K562 (cell line): ENCODE results near the gene PRKAR1A. TPM values are rescaled to one million over a fixed set of nuclear protein-coding genes. Genes with fewer than 3 reads are reported as not detected.

Source experiments
- ATAC-seq: fragments of 200-7000 bp; cut with Tn5 transposase; 3 replicates; pipeline ENCODE4 v1.9.1; 2020; ENCODE audit warnings: moderate library complexity
- BruUV-seq: library from RNA; stranded (reverse); fragments of 400-500 nt; replicated peaks from 2 replicates; lab custom pipeline; 2021; lab: Mats Ljungman, UMichigan
- CTCF ChIA-PET: fragments of 300-600 bp; formaldehyde crosslinking; extraction: SDS; loops from one replicate; lab custom pipeline; 2021; ENCODE audit warnings: low intra/inter-chr PET ratio; lab: Yijun Ruan, JAX
- POLR2A ChIA-PET: fragments of 300-600, 350-650 bp; sonication (Branson Sonifier 250); formaldehyde crosslinking; extraction: SDS; loops from one replicate; lab custom pipeline; 2021; ENCODE audit warnings: antibody characterized with exemption, inconsistent platforms; lab: Yijun Ruan, JAX
- DNase-seq, 4 experiments: peaks; one replicate each; pipeline versions ENCODE4 v3.0.0 to v3.0.0-alpha.2; 2011 to 2018; ENCODE audit warnings: low spot score in 3 of 4, mixed read lengths in 3 of 4; ENCODE audit errors: extremely low read depth in 1 of 4
- FAIRE-seq: peaks from 2 replicates; lab custom pipeline; 2011; peaks lifted over from hg19 to GRCh38; lab: Jason Lieb, UNC
- H2AFZ ChIP-seq: 2 replicates; pipeline ENCODE4 v1.6.0; 2011; ENCODE audit warnings: low read depth, low read length, control low read depth, inconsistent platforms
- H3K27ac ChIP-seq: fragments of 200-600 bp; 3 replicates; pipeline ENCODE4 v1.8.0; 2011; ENCODE audit warnings: low read depth, mild to moderate bottlenecking, control low read depth, inconsistent platforms, low read length, moderate library complexity, mixed read lengths; ENCODE audit errors: extremely low read depth
- H3K27me3 ChIP-seq, 2 experiments: fragments of 300-600 bp in 1 of 2; 2 replicates in 1 of 2; 3 replicates in 1 of 2; pipeline versions ENCODE4 v1.6.0 to v1.8.0; 2011; ENCODE audit warnings: inconsistent platforms in 2 of 2, low read length in 2 of 2, mild to moderate bottlenecking in 1 of 2, mixed read lengths in 1 of 2, moderate library complexity in 1 of 2; ENCODE audit not compliant: control insufficient read depth in 2 of 2, insufficient read depth in 2 of 2
- H3K36me3 ChIP-seq: fragments of 300-600 bp; 3 replicates; pipeline ENCODE4 v1.8.0; 2011; ENCODE audit warnings: mild to moderate bottlenecking, low read length, inconsistent platforms; ENCODE audit not compliant: control insufficient read depth, insufficient read depth
- H3K4me1 ChIP-seq, 2 experiments: fragments of 200-600 bp in 1 of 2; replicated peaks in 1 of 2; 2 replicates in 1 of 2; 3 replicates in 1 of 2; pipeline versions ENCODE4 v1.5.1 to v1.8.0; 2011; ENCODE audit warnings: inconsistent platforms in 2 of 2, low read length in 2 of 2, mild to moderate bottlenecking in 1 of 2, mixed read lengths in 1 of 2, moderate library complexity in 1 of 2; ENCODE audit not compliant: control insufficient read depth in 2 of 2, insufficient read depth in 2 of 2
- H3K4me2 ChIP-seq: 2 replicates; pipeline ENCODE4 v1.6.1; 2011; ENCODE audit warnings: low read length, control low read depth, inconsistent platforms, mixed read lengths; ENCODE audit not compliant: insufficient read depth
- H3K4me3 ChIP-seq: fragments of 200-600 bp; sonication (generic), shearing (Covaris generic); 2 replicates; pipeline ENCODE4 v1.5.1; 2016; ENCODE audit warnings: control low read depth, inconsistent platforms
- H3K79me2 ChIP-seq: fragments of 200-600 bp; 3 replicates; pipeline ENCODE4 v1.8.0; 2011; ENCODE audit warnings: low read length, inconsistent platforms; ENCODE audit not compliant: control insufficient read depth, insufficient read depth
- H3K9ac ChIP-seq, 2 experiments: 2 replicates each; pipeline versions ENCODE4 v1.6.0 to v1.6.1; 2011; ENCODE audit warnings: low read depth in 2 of 2, low read length in 2 of 2, control low read depth in 1 of 2, inconsistent platforms in 1 of 2, mild to moderate bottlenecking in 1 of 2, mixed read lengths in 1 of 2; ENCODE audit not compliant: insufficient read depth in 1 of 2
- H3K9me1 ChIP-seq: one replicate; pipeline ENCODE4 v1.6.0; 2011; ENCODE audit warnings: inconsistent platforms, mild to moderate bottlenecking, low read length, moderate library complexity; ENCODE audit not compliant: control insufficient read depth, insufficient read depth
- H3K9me3 ChIP-seq: replicated peaks from 2 replicates; pipeline ENCODE4 v1.5.1; 2011; ENCODE audit warnings: low read depth, low read length, inconsistent platforms; ENCODE audit not compliant: control insufficient read depth, insufficient read depth
- H4K20me1 ChIP-seq: replicated peaks from 2 replicates; pipeline ENCODE4 v1.6.1; 2011; ENCODE audit warnings: low read length, inconsistent platforms, mixed read lengths; ENCODE audit not compliant: control insufficient read depth, insufficient read depth
- DPF2 ChIP-seq: fragments of 450-650 bp; IDR thresholded peaks from 2 replicates; pipeline ENCODE4 v1.6.1; 2016
- ESRRA ChIP-seq: fragments of 450-650 bp; IDR thresholded peaks from 2 replicates; pipeline ENCODE4 v1.6.1; 2014; ENCODE audit warnings: low read depth, mild to moderate bottlenecking, moderate library complexity, borderline replicate concordance
- FUS ChIP-seq: fragments of 200-400 bp; formaldehyde crosslinking; optimal IDR thresholded peaks from 2 replicates; pipeline ENCODE3; 2017; ENCODE audit warnings: low read depth, low read length
- HNRNPUL1 ChIP-seq: fragments of 200-400 bp; formaldehyde crosslinking; IDR thresholded peaks from 2 replicates; pipeline ENCODE4 v1.6.1; 2017; ENCODE audit warnings: low read length
- L3MBTL2 ChIP-seq: fragments of 450-650 bp; IDR thresholded peaks from 2 replicates; pipeline ENCODE4 v1.6.1; 2016; ENCODE audit warnings: mild to moderate bottlenecking, moderate library complexity
- SRSF7 ChIP-seq: fragments of 200-400 bp; formaldehyde crosslinking; optimal IDR thresholded peaks from 2 replicates; pipeline ENCODE3; 2017; ENCODE audit warnings: mild to moderate bottlenecking, low read depth, low read length
- ZNF766 ChIP-seq: fragments of 200-800 bp; sonication (Bioruptor generic); conservative IDR thresholded peaks from 2 replicates; pipeline ENCODE4 v1.6.1; 2016; ENCODE audit warnings: missing genetic modification characterization, missing compliant biosample characterization
- ZNF77 ChIP-seq: fragments of 250-450 bp; sonication (Bioruptor Pico); IDR thresholded peaks from 2 replicates; pipeline ENCODE4 v1.5.0; 2020
- WGBS: fragments of 100-300 bp; shearing (Covaris generic); methylation state at CpG from one replicate; pipeline ENCODE4 v1.1.6; 2016; ENCODE audit warnings: low coverage, mixed read lengths; ENCODE audit not compliant: insufficient coverage; ENCODE audit errors: missing lambda C conversion rate; 5-methylcytosine and 5-hydroxymethylcytosine counted together
- in situ Hi-C: fragments of 300-500 bp; cut with MboI; formaldehyde crosslinking; loops from 4 replicates; pipeline ENCODE4 v1.15.0; 2018; ENCODE audit warnings: inconsistent platforms, mixed read lengths
- intact Hi-C: fragments of 100-400 bp; cut with micrococcal nuclease; formaldehyde crosslinking; loops from 2 replicates; pipeline ENCODE4 v1.14.2; 2022
- polyA plus RNA-seq, 8 experiments: library from polyadenylated mRNA; depleted of rRNA in 4 of 8; stranded (reverse) in 5 of 8; unstranded in 3 of 8; fragments of >200 nt; fragmentation: Nextera tagmentation in 2 of 8; fragmentation: Illumina TruSeq in 1 of 8; extraction: Ambion mirVana in 2 of 8; extraction: Trizol in 1 of 8; gene quantifications; 2 replicates each; pipeline versions ENCODE4 v1.2.1 to v1.2.3, GENCODE V29; 2011 to 2014; ENCODE audit warnings: inconsistent platforms in 1 of 8, missing spikeins in 1 of 8
- total RNA-seq, 7 experiments: library from RNA; depleted of rRNA in 6 of 7; stranded (reverse); fragments of >200 nt in 6 of 7; fragmentation: Illumina TruSeq in 2 of 7; extraction: Trizol in 2 of 7; gene quantifications; 2 replicates each; pipeline versions ENCODE4 v1.2.1 to v1.2.3, GENCODE V29; 2011 to 2021; ENCODE audit warnings: low replicate concordance in 1 of 7
- TF ChIP-seq, protein P1 (sequence below): fragments of 250-450 bp; sonication (Bioruptor Pico); IDR thresholded peaks from 2 replicates; pipeline ENCODE4 v1.4.0; 2020
- TF ChIP-seq, protein P2 (sequence below): fragments of 200-800 bp; sonication (Bioruptor generic); IDR thresholded peaks from 2 replicates; pipeline ENCODE4 v1.6.1; 2017; ENCODE audit warnings: missing genetic modification characterization, missing compliant biosample characterization
- TF ChIP-seq, protein P3 (sequence below): sonication (generic); IDR thresholded peaks from 2 replicates; pipeline ENCODE4 v1.6.1; 2016
- TF ChIP-seq, protein P4 (sequence below), 2 experiments: fragments of 200-800 bp in 1 of 2; sonication (Bioruptor generic) in 1 of 2; sonication (generic) in 1 of 2; formaldehyde crosslinking in 1 of 2; IDR thresholded peaks in 1 of 2; conservative IDR thresholded peaks in 1 of 2; 2 replicates each; pipeline versions ENCODE4 v1.5.0 to v1.6.1; 2016 to 2020; ENCODE audit warnings: missing compliant biosample characterization in 1 of 2, missing genetic modification characterization in 1 of 2, missing genetic modification reagents in 1 of 2
- TF ChIP-seq, protein P5 (sequence below), 3 experiments: fragments of 200-800 bp in 1 of 3; fragments of 250-450 bp in 1 of 3; fragments of 450-650 bp in 1 of 3; sonication (Bioruptor Pico) in 1 of 3; sonication (Bioruptor generic) in 1 of 3; formaldehyde crosslinking in 1 of 3; IDR thresholded peaks; 2 replicates each; pipeline versions ENCODE4 v1.6.1 to v1.8.0; 2016 to 2022; ENCODE audit warnings: mild to moderate bottlenecking in 2 of 3, missing genetic modification characterization in 2 of 3, missing compliant biosample characterization in 1 of 3, moderate library complexity in 1 of 3

Gene PRKAR1A
- total and polyA plus RNA-seq, 9 of the 15 experiments (the other 6 are each of a cell fraction or from before 2014, with no cell fraction given) = 15.0 to 95.6 (median 67.5) TPM

DNA sequence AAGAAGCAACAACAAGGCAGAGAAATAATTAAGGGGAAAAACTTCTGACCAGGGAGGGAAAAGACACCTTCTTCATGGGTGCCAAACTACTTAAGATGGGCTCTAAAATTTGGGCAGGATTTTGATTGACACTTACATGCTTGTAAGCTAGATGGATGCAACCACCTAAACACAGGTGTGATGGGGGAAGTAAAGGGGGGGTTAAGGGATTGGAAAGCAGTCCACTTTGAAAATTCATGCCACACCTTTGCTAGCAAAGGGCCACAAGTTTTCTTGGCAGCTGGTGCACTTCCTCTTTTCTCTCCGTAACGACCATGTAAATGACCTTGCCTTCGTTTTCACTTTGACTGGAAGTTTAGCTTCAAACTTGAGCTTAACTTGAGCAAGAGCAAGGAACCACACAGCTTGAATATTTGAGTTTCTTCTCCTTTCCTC, 14.3 kb upstream of the PRKAR1A start:
- Histone ChIP-seq H3K4me3 (no peak overlapping the region), H4K20me1 (no peaks in the 10 kb centered on the region), H3K9ac (no peak overlapping the region), H3K9me3 (no peaks in the 10 kb centered on the region; the same call in 1 of the 2 replicates), H3K27ac (peak overlapping the region; percentile 43; the same call in 1 of the 3 replicates), H2AFZ (peak overlapping the region; percentile 66), H3K27me3 (no peaks in the 10 kb centered on the region; a peak in 1 of 5 replicates), H3K4me2 (peak overlapping the region; percentile 38; the same call in 1 of the 2 replicates), H3K79me2 (no peaks in the 10 kb centered on the region), H3K4me1 (peaks cover 0 to 10% of the 10 kb centered on the region in 2 experiments; a peak in 3 of 5 replicates), H3K9me1 (no peaks in the 10 kb centered on the region), H3K36me3 (no peaks in the 10 kb centered on the region)
- WGBS = 0% methylated on average over 3 of the region's 3 CpGs
- CTCF ChIA-PET = no interaction called here
- POLR2A ChIA-PET = interaction anchor here (0.6 to 2.4 kb wide), 3 partner anchors 9 to 97 kb away, joined by 3 to 9 read pairs (median 3); partner anchors contain the start of gene PRKAR1A
- DNase-seq (peak in 1 of 4 experiments; percentile 37), ATAC-seq (no peak), FAIRE-seq (peak; percentile 44)
- in situ Hi-C loops (no loop called here), intact Hi-C loops (no loop called here)
- BruUV-seq = no TSS peak
- TF ChIP-seq DPF2 = no peak
- no peak for TF ChIP-seq SRSF7
- TF ChIP-seq, protein P1, sequence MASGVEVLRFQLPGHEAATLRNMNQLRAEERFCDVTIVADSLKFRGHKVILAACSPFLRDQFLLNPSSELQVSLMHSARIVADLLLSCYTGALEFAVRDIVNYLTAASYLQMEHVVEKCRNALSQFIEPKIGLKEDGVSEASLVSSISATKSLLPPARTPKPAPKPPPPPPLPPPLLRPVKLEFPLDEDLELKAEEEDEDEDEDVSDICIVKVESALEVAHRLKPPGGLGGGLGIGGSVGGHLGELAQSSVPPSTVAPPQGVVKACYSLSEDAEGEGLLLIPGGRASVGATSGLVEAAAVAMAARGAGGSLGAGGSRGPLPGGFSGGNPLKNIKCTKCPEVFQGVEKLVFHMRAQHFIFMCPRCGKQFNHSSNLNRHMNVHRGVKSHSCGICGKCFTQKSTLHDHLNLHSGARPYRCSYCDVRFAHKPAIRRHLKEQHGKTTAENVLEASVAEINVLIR (CRISPR knock-in tag) = no peak
- TF ChIP-seq ESRRA = peak; percentile 65; the same call in 1 of the 2 replicates
- TF ChIP-seq, protein P2, sequence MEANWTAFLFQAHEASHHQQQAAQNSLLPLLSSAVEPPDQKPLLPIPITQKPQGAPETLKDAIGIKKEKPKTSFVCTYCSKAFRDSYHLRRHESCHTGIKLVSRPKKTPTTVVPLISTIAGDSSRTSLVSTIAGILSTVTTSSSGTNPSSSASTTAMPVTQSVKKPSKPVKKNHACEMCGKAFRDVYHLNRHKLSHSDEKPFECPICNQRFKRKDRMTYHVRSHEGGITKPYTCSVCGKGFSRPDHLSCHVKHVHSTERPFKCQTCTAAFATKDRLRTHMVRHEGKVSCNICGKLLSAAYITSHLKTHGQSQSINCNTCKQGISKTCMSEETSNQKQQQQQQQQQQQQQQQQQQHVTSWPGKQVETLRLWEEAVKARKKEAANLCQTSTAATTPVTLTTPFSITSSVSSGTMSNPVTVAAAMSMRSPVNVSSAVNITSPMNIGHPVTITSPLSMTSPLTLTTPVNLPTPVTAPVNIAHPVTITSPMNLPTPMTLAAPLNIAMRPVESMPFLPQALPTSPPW (CRISPR knock-in tag) = peak; percentile 71; the same call in 1 of the 2 replicates
- no peak for TF ChIP-seq ZNF77 (CRISPR knock-in tag)
- TF ChIP-seq HNRNPUL1 = no peak
- TF ChIP-seq, protein P3, sequence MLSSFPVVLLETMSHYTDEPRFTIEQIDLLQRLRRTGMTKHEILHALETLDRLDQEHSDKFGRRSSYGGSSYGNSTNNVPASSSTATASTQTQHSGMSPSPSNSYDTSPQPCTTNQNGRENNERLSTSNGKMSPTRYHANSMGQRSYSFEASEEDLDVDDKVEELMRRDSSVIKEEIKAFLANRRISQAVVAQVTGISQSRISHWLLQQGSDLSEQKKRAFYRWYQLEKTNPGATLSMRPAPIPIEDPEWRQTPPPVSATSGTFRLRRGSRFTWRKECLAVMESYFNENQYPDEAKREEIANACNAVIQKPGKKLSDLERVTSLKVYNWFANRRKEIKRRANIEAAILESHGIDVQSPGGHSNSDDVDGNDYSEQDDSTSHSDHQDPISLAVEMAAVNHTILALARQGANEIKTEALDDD = no peak
- peak; percentile 58; the same call in 1 of the 2 replicates for TF ChIP-seq ZNF766 (CRISPR knock-in tag)
- no peak for TF ChIP-seq L3MBTL2
- TF ChIP-seq, protein P4, sequence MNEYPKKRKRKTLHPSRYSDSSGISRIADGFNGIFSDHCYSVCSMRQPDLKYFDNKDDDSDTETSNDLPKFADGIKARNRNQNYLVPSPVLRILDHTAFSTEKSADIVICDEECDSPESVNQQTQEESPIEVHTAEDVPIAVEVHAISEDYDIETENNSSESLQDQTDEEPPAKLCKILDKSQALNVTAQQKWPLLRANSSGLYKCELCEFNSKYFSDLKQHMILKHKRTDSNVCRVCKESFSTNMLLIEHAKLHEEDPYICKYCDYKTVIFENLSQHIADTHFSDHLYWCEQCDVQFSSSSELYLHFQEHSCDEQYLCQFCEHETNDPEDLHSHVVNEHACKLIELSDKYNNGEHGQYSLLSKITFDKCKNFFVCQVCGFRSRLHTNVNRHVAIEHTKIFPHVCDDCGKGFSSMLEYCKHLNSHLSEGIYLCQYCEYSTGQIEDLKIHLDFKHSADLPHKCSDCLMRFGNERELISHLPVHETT (CRISPR knock-in tag; conservative IDR thresholded peaks at IDR 0.05 in 1 of 2, IDR thresholded peaks at IDR 0.05 in 1 of 2) = peak in 1 of 2 experiments; percentile 45; a peak in 1 of 4 replicates
- TF ChIP-seq, protein P5, sequence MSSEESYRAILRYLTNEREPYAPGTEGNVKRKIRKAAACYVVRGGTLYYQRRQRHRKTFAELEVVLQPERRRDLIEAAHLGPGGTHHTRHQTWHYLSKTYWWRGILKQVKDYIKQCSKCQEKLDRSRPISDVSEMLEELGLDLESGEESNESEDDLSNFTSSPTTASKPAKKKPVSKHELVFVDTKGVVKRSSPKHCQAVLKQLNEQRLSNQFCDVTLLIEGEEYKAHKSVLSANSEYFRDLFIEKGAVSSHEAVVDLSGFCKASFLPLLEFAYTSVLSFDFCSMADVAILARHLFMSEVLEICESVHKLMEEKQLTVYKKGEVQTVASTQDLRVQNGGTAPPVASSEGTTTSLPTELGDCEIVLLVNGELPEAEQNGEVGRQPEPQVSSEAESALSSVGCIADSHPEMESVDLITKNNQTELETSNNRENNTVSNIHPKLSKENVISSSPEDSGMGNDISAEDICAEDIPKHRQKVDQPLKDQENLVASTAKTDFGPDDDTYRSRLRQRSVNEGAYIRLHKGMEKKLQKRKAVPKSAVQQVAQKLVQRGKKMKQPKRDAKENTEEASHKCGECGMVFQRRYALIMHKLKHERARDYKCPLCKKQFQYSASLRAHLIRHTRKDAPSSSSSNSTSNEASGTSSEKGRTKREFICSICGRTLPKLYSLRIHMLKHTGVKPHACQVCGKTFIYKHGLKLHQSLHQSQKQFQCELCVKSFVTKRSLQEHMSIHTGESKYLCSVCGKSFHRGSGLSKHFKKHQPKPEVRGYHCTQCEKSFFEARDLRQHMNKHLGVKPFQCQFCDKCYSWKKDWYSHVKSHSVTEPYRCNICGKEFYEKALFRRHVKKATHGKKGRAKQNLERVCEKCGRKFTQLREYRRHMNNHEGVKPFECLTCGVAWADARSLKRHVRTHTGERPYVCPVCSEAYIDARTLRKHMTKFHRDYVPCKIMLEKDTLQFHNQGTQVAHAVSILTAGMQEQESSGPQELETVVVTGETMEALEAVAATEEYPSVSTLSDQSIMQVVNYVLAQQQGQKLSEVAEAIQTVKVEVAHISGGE (CRISPR knock-in tag; IDR thresholded peaks at IDR 0.05) = no peak
- TF ChIP-seq FUS = no peak
